Measurements from ENCODE around the gene PKP1.
A peak's percentile ranks its signal among the peaks of the same experiment; 100 is the strongest.

PKP1 gene

DNA sequence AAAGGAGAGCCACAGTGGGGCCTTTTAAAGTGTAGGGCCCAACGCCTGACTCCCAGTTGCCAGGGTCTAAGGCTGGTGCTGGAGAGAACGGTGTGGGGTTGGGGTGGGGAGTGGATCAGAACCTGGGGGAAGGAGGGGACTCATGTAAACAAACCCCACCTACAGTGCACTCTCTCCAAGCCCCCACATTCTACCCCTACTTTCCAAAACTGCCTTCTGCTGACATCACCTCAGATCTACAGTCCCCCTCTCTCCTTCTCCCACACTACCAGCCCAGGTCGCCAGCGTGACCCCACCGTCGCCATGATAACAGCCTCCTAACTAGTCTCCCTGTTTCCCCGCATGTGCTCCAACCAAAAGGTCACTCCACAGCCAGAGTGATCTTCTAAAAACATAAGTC, 67.6 kb downstream of the PKP1 start:
- no peak for DNase-seq (ENCODE audit: low spot score)

DNA sequence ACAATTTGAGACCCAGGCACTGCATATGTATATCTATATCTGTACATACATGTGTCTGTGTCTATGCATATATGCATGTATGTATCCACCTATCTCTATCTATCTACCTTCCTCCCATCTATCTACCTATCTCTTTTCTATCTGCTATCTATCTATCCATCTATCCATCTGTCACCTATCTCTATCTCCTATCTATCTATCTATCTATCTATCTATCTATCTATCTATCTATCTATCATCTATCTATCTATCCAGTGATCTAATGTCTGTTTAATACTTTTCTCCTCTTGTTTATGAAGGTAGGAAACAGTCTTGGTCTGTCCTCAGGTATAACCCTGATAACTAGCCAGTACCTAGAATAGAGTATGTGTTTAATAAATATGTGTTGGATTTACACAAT, 68.3 kb downstream of the PKP1 start:
- no peak for DNase-seq (ENCODE audit: low spot score)

DNA sequence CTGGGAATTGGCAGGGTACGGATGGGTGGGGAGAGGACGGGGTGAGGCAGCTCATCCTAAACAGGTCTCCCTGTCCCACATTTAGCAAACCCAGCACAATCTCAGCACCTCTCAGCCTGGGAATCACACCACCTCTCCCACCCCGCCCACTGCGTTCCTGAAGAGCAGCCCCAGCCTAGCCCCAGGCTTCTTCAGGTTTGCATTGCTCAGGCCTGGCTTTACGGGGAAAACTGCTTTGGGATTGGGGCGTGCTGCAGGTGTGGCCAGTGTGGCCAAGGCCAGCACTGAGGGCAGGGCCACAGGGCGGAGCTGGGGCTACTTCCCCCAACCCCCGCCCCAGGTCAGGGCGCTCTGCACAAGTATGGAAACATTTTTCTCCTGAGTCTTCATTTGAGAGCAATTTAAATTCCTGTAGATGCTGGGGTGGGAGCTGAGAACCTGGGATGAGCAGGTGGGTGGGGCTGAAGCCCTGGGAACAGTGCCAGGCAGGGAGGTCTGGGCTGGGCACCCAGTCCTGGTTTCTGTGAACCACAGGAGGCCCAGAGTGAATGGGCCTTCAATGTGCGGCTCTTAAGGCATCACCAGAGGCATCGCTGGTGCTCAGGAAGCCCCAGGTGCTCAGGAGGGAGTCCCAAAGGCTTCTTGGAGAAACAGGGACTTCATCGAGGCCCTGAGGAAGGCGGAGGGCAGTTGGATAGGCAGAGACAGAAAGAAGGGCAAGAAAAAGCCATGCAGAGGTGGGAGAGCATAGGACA, 70.1 kb downstream of the PKP1 start:
- DNase-seq (ENCODE audit: low spot score): no peak

- no peak for DNase-seq (ENCODE audit: low spot score)
These were observed 71.0 kb downstream of the PKP1 start for GRCh38 chr1:201354151-201354900.

DNA sequence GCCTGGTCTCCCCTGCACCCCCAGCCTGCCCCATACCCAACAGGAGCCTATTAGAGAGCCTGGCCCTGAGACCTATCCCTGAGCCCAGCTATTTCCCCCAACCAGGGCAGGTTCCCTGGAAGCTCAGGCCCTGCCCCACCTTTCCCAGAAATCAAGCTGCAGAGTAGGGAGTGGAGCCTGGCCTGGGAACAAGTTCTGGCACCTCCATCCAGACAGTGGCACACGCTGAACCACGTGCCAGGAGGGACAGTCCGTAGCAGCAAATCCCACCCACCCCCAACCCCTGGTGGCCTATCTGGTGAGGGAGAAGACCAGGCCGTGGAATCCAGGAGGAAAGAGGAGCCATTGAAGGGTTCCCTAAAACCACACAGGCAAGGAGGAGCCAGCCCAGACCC, 71.6 kb downstream of the PKP1 start:
- no peak for DNase-seq (ENCODE audit: low spot score)

- no peak for DNase-seq (ENCODE audit: low spot score)
These were observed 72.2 kb downstream of the PKP1 start for GRCh38 chr1:201355471-201355870.

- no peak for DNase-seq (ENCODE audit: low spot score)
These were observed 72.9 kb downstream of the PKP1 start for GRCh38 chr1:201356236-201356635.

DNA sequence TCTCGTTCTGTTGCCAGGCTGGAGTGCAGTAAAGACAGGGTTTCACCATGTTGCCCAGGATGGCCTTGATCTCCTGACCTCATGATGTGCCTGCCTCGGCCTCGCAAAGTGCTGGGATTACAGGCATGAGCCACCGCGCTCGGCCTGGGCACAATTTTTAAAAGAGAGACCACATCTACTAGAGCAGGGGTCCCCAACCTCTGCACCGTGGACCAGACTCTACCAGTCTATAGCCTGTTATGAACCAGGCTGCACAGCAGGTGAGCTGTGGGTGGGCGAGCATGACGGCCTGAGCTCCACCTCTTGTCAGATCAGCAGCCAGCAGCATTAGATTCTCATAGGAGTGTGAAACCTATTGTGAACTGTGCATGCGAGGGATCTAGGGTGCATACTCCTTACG, 73.4 kb downstream of the PKP1 start:
- DNase-seq (ENCODE audit: low spot score): no peak

DNA sequence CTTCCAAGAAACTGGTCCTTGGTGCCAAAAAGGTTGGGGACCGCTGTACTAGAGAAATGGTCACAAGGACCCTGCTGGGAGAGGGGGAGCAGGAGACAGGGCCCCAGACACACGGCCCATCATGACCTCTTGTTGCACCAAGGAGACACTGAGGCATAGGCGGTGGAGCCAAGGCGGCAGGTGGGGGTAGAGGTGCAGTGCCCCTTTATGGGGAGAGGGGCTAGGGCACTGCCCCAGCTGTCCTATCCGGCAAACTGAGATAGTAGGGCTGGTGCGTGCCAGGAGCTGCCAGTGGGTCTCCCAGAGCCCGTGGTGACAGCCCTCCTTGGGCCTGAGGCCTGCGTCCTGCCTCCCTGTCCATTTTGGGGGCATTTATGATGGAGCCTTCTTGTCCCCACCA, 73.9 kb downstream of the PKP1 start:
- no peak for DNase-seq (ENCODE audit: low spot score)

DNA sequence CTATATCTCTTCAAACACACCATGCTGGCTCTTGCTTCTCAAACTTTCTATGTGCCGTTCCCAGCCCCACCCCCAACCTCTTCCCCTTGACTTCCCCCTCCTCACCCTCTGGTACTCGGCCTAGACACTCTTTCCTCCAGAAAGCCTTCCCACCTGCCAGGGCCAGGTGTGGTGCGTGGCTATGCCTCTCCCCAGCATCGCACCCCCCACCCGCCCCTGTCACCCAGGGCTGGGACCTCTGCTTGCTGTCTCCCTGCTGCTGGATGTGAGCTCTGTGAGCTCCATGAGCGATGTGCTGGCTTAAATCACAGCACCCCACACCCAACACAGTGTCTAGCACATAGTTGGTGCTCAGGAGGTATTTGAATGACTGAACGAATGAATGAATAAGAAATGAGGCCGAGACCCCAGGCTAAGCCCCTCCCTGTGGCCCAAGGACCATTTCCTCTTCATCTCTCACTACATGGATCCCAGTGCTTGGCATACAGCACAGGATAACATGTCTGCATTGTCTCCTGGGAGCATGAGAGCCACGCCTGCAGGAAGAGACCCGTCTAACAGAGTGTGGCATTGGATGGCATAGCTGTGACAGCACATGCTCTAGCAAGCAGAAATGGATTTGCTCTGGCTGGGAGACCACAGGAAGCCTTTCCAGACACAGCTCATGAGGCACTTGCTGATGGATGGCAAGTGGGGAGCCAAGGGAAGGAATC, 74.5 kb downstream of the PKP1 start:
- no peak for DNase-seq (ENCODE audit: low spot score)

GRCh38 chr1:201358596-201358995, 75.3 kb downstream of the PKP1 start:
- DNase-seq (ENCODE audit: low spot score): no peak

GRCh38 chr1:201359031-201359872, 75.9 kb downstream of the PKP1 start:
- DNase-seq (ENCODE audit: low spot score): no peak

GRCh38 chr1:201359873-201360210, 76.5 kb downstream of the PKP1 start:
- no peak for DNase-seq (ENCODE audit: low spot score)

GRCh38 chr1:201360486-201360885, 77.2 kb downstream of the PKP1 start:
- DNase-seq (ENCODE audit: low spot score): no peak

- DNase-seq (ENCODE audit: low spot score): no peak
These were observed 77.8 kb downstream of the PKP1 start for GRCh38 chr1:201360901-201361651.

- peak; percentile 86 for DNase-seq (ENCODE audit: low spot score)
These were observed 78.6 kb downstream of the PKP1 start for GRCh38 chr1:201361652-201362504.

GRCh38 chr1:201362906-201363305, 79.6 kb downstream of the PKP1 start:
- DNase-seq (ENCODE audit: low spot score): no peak

- DNase-seq (ENCODE audit: low spot score): no peak
These were observed 80.2 kb downstream of the PKP1 start for GRCh38 chr1:201363467-201363866.

- DNase-seq (ENCODE audit: low spot score): no peak
These were observed 81.5 kb downstream of the PKP1 start for GRCh38 chr1:201364808-201365105.

DNA sequence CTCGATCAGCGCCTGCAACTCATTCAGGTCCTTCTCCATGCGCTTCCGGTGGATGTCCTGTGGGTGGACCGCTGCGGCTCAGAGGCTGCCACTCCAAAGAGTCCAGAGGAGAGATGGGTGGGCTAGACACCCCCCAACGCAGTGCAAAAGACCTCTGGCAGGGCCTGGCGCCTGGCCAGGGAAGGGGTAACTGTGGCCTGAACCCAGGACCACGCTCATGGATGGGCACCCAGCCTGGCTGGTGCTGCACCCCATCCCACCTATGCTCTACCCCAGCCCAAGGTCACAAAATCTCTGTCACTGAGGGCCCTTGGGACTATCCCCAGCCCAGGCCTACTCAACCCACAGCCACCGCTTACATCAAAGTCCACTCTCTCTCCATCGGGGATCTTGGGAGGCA, 81.9 kb downstream of the PKP1 start:
- DNase-seq (ENCODE audit: low spot score): no peak

DNA sequence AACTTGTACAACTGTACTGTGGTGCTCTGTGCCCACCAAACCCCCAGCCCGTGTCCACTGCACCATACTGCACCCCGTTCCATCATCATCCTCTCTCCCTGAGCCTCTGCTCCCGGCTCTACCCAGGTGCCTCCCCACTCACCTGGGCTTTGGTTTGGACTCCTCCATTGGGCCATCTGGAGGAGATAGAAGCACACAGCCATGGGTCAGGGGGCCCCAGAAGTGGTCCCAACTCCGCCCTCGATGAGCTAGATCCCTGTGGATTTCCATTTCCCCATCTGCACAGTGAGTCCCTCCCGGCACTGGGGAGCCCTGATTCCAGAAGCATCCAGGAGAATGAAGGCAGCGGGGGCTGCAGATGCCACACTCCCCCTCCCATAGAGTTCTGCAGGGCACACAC, 83.4 kb downstream of the PKP1 start:
- DNase-seq (ENCODE audit: low spot score): no peak
